Right lobe of liver (tissue), 4 donors: ENCODE data around the gene MEAF6.
"Not testable (repeated sequence)": the region's sequence is repeated elsewhere in the genome, so short reads cannot be mapped to it uniquely, and the experiment has no call there.

ENCODE experiments used
- POLR2A ChIP-seq: fragments of 450-650 bp; IDR thresholded peaks from one replicate; pipeline ENCODE4 v1.6.1; 2017; ENCODE audit warnings: antibody characterized with exemption, mild to moderate bottlenecking
- TF ChIP-seq, protein P1 (sequence below), 4 donors: fragments of 200-600 bp in 3 of 4; fragments of 450-650 bp in 1 of 4; IDR thresholded peaks; one replicate each; pipeline versions ENCODE4 v1.5.1 to v1.8.0; 2016 to 2022; ENCODE audit warnings: antibody characterized with exemption in 4 of 4, mild to moderate bottlenecking in 2 of 4
- donor health status: DM: no; HTN: no; CAD: no.
- donor health status: DM: no; HTN: no; CAD: no.
- donor health status: DM: no; HTN: yes; CAD: no.

DNA sequence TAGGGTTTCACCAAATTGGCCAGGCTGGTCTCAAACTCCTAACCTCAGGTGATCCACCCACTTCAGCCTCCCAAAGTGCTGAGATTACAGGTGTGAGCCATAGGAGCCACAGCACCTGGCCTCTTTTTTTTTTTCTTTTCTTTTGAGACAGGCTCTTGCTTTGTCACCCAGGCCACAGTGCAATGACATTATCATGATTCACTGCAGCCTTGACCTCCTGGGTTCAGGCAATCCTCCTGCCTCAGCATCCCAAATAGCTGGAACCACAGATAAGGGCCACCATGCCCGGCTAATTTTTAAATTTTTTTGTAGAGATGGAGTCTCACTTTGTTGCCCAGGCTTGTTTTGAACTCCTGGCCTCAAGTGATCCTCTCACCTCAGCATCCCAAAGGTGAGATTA lies 15.3 kb upstream of the MEAF6 start:
- TF ChIP-seq POLR2A: not testable (repeated sequence)
- TF ChIP-seq, protein P1, sequence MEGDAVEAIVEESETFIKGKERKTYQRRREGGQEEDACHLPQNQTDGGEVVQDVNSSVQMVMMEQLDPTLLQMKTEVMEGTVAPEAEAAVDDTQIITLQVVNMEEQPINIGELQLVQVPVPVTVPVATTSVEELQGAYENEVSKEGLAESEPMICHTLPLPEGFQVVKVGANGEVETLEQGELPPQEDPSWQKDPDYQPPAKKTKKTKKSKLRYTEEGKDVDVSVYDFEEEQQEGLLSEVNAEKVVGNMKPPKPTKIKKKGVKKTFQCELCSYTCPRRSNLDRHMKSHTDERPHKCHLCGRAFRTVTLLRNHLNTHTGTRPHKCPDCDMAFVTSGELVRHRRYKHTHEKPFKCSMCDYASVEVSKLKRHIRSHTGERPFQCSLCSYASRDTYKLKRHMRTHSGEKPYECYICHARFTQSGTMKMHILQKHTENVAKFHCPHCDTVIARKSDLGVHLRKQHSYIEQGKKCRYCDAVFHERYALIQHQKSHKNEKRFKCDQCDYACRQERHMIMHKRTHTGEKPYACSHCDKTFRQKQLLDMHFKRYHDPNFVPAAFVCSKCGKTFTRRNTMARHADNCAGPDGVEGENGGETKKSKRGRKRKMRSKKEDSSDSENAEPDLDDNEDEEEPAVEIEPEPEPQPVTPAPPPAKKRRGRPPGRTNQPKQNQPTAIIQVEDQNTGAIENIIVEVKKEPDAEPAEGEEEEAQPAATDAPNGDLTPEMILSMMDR (IDR thresholded peaks at IDR 0.05): not testable (repeated sequence)
